GM03348 (cell line): Measurements from ENCODE around the gene TAOK1.
A peak's percentile ranks its signal among the peaks of the same experiment; 100 is the strongest.
"Not testable (repeated sequence)": the region's sequence is repeated elsewhere in the genome, so short reads cannot be mapped to it uniquely, and the experiment has no call there.

Experiments used
- DNase-seq: peaks from one replicate; pipeline ENCODE4 v3.0.0; 2012; ENCODE audit warnings: low spot score

Gene TAOK1

DNA sequence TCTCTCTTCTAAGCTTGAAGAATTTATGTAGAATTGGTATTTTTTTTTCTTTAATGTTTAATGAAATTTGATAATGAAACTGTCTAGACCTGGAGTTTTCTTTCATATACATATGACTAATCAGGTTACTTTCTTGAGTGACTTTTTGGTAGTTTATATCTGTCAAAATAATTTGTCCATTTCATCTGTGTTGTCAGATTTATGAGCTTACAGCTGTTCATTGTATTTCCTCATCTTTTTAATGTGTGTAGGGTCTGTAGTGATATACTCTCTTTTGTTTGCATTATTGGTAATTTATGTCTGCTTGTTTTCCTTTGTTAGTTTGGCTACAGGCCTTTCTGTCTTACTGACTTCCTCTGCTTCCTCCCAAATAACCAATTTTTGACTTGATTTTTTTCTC lies 55.7 kb downstream of the TAOK1 start:
- DNase-seq = no peak

DNA sequence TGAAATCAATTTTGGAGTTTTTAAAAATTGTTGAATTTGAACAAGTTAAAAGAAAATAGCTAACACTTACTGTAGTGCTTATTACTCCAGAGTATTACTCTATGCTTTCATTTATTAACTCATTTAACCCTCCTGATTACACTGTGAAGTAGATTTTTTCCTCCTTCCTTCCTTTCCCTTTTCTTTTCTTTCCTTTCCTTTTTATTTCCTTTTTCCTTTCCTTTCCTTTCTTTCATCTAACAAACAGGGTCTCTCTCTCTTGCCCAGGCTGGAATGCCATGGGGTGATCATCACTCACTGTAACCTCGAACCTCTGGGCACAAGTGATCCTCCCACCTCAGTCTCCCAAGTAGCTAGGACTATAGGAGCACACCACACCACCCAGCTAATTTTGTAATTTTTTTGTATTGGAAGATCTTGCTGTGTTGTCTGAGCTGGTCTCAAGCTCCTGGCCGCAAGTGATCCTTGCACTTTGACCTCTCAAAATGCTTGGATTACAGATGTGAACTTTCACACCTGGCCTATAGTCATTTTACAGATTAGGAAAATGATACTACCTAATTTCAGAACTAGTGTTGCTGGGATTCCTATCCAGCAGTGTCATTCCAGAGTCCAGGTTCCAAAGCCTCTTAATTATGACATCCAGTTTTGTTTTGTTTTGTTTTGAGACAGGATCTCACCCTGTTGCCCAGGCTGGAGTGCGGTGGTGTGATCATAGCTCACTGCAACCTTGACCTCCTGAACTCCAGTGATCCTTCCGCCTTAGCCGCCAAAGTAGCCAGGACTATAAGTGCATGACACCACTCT lies 59.9 kb downstream of the TAOK1 start:
- no peak for DNase-seq

DNA sequence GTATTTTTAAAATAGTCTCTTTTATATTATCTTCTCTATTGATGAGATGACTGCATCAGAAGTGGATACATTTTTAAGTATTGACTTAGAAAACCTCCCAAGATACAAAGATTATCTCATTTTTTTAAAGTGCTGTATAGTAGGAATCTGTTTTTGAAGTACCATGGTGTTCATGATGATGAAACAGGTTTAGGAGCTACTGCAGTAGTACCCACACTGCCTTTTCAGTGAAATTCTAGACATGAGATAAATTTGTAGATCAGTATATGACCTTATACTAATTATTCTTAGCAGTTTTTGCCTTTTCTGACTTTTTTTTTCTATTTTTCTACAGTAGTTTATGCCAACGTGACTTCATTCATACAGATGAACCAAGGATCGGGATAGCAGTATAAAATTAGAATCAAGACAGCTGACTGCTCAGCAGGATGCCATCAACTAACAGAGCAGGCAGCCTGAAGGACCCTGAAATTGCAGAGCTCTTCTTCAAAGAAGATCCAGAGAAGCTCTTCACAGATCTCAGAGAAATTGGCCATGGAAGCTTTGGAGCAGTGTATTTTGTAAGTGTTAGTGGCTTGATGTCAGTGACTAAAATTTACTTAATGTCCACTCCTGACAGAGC lies 61.1 kb downstream of the TAOK1 start:
- no peak for DNase-seq

DNA sequence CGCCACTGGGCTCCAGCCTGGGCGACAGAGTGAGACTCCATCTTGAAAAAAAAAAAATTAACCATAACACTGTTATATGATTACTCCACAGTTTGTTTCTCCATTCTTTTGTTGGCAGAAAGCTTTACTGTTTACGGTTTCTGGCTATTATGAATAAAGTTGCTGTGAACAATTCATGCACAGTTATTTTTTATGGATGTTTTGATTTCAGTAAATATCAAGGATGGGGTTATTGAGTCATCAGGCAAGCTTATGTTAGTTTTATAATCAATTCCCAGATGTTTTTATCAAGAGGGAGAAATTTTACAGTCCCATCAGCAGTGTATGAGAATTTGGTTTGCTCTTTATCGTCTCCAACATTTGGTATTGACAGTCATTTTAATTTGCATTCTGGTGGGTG lies 67.9 kb downstream of the TAOK1 start:
- DNase-seq = no peak

DNA sequence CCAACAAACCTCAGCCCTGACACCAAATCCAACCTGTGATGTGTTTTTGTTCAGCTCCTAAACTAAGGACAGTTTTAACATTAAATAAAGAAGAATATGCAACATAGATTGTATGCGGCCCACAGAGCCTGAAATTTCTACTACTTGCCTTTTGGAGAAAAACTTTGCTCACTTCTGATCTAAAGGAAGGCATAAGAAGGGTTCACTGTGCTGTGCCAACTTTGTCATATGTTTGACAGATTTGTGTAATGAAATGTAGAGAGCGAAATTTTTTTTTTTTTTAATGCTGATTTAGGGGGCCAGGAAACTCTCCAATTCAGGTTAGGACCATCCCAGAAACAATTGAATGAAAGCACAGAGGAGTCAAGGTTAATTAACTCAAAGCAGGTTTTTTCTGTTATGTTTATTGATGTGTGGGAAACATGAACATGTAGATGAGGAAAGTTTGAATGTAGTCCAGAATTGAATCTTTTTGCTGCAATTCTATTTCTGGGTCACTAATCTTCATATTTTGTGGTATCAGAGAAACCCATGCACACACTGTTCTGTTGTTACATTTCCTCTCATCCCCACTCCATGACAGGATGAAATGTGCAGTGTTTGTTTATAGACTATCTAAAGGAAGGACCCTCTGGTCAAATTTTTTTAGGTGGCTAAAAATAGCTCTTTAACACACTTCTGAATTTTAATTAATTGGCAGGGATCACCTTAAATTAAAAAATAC lies 71.5 kb downstream of the TAOK1 start:
- peak; percentile 17 for DNase-seq

DNA sequence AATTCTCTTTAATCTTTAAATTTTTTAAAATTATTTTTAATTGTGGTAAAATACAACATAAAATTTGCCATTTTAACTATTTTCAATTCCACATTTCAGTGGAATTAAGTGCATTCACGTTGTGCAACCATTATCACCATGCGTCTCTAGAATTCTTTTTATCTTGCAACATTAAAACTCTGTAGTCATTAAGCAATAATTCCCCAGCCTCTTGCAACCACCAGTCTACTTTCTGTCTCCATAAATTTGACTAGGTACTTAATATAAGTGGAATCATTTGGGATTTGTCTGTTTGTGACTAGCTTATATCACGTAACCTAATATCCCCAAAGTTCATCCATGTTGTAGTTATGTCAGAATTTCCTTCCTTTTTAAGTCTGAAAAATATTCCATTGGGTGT lies 79.1 kb downstream of the TAOK1 start:
- no peak for DNase-seq

DNA sequence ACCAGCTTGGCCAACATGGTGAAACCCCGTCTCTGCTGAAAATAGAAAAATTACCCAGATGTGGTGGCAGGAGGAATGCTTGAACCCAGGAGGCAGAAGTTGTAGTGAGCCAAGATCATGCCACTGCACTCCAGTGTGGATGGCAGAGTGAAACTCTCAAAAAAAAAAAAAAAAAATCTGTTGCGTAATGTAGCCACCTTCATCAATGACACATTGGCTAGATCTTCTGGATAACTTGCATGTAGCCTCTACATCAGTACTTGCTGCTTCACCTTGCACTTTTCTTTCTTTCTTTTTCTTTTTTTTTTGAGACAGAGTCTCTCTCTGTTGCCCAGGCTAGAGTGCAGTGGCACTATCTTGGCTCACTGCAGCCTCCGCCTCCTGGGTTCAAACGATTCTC lies 83.3 kb downstream of the TAOK1 start:
- DNase-seq = not testable (repeated sequence)

DNA sequence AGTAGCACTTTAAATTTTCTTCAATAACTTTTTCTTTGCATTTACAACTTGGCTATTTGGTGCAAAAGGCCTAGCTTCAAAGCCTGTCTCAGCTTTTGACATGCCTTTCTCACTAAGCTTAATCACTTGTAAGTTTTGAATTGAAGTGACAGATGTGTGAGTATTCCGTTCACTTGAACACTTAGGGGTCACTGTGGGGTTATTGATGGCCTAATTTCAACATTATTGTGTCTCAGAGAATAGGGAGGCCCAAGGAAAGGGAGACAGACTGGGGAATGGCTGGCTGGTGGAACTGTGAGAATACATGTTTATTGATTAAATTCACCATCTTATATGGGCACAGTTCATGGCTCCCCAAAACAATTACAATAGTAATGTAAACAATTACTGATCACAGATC lies 84.1 kb downstream of the TAOK1 start:
- no peak for DNase-seq

DNA sequence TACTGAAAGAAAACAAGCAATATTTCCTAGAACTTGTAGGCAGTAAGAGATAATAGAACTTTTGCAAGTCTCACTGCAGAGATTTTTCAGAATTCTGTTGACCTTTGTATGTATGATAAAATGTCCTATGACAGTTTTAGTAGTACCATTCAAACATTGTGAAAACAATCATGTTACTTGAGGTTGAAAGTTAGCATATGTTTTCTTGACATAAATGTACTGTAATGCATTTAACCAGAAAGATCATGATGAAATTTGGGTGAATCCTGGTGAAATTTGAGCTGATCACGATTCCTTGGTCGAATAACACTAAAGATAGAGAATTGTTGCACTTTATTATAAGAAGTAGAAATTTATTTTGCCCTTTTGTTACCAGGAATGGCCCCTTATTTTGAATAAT lies 85.7 kb downstream of the TAOK1 start:
- no peak for DNase-seq

DNA sequence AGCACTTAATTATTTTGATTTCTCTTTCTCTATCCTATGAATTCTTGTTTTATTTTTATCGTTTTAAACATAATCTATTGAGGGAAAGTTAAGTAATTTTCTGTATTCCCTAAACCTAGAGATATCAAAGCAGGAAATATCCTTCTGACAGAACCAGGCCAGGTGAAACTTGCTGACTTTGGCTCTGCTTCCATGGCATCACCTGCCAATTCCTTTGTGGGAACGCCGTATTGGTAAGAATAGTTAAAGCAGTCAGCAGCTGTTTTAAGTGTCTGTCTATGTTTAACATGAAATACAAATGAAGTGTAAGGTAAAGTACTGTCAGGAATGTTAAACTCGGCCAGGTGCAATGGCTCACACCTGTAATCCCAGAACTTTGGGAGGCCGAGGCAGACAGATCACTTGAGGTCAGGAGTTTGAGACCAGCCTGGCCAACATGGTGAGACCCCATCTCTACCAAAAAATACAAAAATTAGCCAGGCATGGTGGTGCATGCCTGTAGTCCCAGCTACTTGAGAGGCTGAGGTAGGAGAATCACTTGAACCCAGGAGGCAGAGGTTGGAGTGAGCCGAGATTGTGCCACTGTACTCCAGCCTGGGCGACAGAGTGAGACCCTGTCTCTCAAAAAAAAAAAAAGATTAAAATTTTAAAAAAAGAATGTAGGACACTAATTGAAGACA lies 90.2 kb downstream of the TAOK1 start:
- not testable (repeated sequence) for DNase-seq

DNA sequence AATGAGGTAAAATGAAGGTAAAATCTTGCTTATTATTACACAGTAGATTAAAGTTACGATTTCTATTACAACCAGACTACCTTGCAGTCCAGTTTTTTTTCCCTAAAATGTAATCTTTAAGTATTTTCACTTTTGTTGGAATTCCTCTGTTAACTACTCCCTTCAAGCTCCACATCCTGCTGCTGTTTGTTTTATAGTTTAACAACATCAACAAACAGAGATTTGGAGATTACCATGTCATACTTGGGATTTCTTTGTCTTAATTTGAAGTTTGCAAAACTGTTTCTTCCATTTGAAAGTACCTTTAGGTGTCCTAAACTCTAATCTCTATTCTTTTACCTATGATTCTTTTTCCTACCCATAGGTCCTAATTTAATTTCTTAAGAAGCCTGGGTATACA lies 93.3 kb downstream of the TAOK1 start:
- DNase-seq = no peak

DNA sequence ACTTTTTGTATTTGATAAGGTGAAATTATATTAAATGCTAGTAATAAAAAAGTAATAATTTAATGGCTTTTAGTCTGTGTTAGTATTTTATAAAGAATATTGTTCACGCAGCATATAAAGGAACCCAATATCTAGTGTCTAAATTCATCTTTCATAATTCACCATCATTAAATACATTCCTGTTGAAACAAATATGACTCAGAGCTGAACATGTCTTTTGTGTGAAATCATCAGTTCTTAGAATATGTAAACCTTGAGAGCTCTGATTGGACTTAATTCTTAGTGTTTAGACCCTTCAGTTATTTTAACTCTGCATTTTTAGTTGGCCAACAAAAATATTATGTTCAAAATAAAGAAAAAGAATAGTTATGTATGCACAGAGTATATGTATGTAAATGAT lies 104.8 kb downstream of the TAOK1 start:
- DNase-seq = peak; percentile 59

DNA sequence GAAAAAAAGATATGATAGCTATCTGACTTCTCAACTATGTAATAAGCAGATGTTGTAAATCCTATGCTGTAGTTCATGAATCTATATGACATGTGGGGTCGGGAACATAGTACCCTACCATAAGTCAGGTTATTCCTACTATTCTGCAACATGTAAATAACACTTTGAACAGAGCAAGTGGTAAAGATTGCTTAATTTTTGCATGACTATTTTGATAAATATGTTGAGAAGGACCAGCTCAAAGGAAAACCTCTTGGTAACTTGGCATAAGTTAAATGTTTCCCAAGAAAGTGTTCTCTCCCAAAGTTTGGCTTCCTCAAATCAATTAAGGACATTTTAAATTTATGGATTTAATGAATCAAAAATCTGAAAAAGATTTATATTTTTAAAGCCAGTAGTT lies 114.5 kb downstream of the TAOK1 start:
- DNase-seq = peak; percentile 29

DNA sequence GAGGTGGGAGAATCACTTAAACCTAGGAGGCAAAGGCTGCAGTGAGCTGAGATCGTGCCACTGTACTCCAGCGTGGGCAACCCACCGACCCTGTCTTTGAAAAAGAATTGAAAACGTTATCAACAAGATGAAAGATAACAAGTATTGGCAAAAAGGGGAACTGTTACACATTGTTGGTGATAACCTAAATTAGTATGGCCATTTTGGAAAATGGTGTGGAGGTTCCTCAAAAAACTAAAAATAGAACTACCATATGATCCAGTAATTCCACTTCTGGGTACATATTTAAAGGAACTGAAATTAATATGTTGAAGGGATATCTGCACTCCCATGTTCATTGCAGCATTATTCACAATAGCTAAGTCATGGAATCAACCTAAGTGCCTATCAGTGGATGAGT lies 115.7 kb downstream of the TAOK1 start:
- no peak for DNase-seq

DNA sequence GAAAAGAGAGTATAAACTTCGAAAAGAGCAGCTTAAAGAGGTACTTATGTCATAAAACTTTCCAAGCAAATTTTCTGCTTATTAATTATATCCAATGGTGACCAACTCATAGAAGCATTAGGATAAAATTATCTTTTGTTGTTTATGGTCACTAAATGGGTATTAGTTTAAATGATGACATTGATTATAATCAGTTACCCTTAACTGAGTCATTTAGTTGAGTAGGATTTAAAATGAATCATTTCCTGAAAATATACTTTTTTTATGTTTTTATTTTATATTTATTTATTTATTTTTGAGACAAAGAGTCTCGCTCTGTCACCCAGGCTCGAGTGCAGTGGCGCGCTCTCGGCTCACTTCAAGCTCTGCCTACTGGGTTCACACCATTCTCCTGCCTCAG lies 120.8 kb downstream of the TAOK1 start:
- DNase-seq = no peak

DNA sequence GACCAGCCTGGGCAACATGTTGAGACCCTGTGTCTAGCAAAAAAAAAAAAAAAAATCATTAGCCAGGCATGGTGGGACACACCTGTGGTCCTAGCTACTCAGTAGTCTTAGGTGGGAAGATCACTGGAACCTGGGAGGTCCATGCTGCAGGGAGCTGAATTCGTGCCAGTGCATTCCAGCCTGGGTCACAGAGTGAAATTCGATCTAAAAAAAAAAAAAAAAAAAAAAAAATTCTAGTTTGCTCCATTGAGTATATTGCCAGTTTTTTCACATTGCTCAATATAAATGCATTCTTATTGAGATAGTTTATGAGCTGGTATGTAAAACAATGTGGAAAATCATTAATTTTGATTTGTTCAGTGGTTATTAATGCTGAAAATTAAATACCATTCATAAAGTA lies 124.6 kb downstream of the TAOK1 start:
- DNase-seq = peak; percentile 13

DNA sequence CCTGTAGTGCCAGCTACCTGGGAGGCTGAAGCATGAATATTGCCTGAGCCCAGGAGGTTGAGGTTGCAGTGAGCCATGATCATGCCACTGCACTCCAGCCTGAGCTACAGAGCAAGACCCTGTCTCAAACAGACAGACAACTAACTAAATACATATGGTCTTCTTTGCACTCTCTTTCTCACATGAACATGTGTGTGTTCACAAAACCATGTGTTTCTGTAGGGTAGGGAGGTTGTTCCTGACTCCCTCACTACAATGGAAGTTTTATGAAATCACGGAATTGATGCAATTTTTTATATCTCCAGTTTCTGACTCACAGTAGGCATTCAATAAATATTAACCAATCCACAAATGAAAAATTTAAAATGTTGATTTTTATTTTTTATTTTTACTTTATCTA lies 128.2 kb downstream of the TAOK1 start:
- DNase-seq = no peak

DNA sequence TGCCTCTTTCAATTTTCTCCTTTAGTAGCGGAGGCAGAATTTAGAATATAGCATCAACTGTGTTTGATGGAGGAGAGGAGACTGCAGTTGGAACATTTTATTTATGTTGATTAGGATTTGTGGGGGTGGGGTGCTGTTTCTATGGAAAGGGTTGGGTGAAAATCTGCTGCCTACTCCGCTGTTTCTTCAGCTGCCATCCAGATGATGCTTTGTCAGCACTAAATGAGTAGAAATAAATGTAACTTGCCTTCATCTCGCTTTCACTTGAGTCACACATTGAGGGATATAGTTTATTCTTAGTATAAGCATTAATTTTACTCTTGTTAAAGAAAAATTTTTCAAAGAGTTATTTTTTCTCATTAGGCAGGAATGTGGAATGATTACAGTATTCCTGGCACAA lies 134.5 kb downstream of the TAOK1 start:
- no peak for DNase-seq

DNA sequence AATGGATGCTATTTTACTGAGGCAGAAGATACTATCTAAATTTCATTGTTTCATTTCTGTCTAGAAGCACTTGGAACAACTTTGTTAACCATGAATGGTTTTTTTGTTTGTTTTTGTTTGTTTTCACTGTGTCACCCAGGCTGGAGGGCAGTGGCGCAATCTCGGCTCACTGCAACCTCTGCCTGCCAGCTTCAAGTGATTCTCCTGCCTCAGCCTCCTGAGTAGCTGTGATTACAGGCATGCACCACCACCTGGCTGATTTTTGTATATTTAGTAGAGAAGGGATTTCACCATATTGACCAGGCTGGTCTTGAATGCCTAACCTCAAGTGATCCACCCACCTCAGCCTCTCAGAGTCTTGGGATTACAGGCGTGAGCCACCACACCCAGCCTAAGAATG lies 136.2 kb downstream of the TAOK1 start:
- DNase-seq = no peak

DNA sequence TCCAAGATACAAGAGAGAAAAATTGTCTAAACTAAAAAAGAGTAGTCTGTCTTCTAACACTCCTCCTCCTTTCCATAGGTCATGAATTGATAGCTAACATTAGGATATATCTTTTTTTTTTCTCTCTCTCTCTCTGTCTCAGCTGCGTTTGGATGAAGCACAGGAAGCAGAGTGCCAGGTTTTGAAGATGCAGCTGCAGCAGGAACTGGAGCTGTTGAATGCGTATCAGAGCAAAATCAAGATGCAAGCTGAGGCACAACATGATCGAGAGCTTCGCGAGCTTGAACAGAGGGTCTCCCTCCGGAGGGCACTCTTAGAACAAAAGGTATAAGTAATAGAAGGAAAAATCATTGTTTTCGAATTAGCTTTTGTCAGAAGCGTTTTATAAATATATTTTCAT lies 143.8 kb downstream of the TAOK1 start:
- no peak for DNase-seq

DNA sequence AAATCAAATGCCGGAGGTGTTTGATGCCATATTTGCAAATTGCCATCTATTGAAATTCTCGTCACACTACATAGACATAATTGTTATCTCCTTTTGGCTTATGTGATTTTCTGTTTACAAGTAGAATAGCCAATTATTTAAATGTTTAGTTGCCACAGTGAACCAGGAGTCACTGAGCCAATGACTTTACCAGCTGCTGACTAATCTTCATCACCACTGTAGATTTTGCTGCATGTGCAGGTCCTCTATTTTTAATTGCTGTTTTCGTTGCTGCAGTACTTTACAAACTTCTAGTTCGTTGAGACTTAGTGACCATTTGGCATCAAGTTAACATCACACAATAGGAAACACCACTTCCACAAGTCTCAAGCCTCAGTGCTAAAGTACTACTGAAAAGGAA lies 153.9 kb downstream of the TAOK1 start:
- no peak for DNase-seq

DNA sequence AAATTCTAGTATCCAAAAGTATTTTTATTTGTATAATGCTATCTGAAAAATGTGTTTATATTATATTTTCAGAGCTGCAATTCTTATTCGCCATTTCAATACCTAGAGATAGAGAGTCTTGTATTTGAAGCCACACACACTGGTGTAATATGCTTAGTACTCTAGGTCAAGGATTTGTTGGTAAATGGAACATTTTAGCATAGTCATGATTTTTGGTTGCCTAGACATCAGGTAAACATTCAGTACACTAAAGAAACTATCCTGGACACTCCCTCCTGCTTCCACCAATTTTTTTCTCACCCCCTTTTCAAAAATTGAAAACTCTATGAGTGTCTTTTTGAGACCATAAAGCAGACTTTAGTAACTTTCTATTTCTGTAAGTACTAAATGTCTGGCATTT lies 155.9 kb downstream of the TAOK1 start:
- DNase-seq = no peak

DNA sequence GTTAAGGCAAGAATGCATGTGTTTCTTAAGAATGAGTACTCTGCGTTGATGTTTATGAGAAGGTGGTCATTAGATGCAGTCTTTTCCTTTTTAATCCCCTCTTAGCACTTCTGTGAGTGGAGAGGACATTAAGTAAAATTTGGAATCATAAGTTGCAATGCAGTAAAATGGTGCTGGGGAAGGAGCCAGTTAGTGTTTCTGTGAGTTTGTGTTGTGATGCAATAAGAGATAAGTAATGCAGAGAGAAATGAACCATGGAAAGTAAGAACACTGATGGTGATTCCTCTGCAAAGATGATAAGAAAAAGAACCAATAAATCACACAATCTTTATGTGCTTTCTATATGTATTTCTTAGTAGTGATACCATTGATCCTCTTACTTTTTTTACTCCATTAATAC lies 156.7 kb downstream of the TAOK1 start:
- DNase-seq = peak; percentile 12
